ENCODE measurements around the gene PCNX2.

The PCNX2 gene

DNA sequence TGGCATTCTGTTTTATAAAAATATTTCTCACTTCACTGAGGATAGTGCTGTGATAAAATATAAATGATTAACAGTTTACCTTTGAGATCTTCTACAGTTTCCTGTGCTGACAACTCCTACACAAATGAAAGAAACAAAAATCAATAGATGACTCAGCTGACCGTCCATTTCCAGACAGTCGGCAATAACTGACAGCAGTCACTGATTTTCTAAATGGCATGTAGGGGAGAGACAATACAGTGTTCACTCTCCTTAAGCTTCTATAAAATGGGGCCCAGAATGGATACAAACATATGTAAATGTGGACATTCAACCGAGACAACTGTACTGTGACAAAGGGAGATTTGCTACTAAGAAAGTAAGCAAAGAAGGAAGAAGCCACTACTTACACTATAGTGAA, 34.3 kb downstream of the PCNX2 start:
- DNase-seq (ENCODE audit: low spot score), result no peak

- no peak for DNase-seq (ENCODE audit: low spot score)
Measured at GRCh38 chr1:233257786-233258185, 37.7 kb downstream of the PCNX2 start.

- DNase-seq (ENCODE audit: low spot score), result no peak
Measured at GRCh38 chr1:233256789-233257188, 38.7 kb downstream of the PCNX2 start.

DNA sequence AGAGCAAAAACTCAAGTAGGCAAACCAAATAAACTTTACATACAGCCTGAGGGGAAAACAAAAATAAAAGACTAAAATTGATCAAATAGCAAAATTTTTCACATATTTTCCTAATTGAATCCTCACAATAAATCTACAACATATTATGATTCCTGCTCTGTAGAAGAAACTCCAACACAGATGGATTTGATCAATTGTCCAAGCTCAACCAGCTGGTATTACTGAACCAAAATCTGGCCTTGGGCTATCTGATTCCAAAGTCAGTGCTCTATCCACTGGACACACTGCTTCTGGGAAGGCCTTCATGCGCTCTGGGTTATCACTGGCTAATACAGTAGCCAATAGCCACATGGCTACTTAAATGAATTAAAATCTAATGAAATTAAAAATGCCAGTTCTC, 39.3 kb downstream of the PCNX2 start:
- no peak for DNase-seq (ENCODE audit: low spot score)

DNA sequence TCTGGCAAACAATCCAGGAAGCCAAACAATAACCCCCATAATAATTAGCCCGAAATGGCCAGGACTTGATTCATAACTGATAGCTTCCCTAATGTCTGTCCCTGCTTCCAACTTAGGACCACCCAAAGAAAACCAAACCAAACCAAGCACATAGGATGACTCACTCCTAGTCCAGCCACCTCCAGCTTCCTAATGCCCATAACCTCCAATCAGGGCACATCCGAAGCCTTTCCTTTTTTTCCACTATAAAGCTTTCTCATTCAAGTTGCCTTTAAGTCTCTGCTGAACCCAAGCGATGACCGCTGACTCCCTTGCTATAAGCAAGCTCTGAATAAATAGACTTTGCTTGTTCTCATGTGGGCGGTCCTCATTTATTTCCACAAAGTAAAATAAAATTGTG, 40.4 kb downstream of the PCNX2 start:
- DNase-seq (ENCODE audit: low spot score), result no peak

GRCh38 chr1:233253832-233254331, 41.6 kb downstream of the PCNX2 start:
- peak; percentile 48 for DNase-seq (ENCODE audit: low spot score)

DNA sequence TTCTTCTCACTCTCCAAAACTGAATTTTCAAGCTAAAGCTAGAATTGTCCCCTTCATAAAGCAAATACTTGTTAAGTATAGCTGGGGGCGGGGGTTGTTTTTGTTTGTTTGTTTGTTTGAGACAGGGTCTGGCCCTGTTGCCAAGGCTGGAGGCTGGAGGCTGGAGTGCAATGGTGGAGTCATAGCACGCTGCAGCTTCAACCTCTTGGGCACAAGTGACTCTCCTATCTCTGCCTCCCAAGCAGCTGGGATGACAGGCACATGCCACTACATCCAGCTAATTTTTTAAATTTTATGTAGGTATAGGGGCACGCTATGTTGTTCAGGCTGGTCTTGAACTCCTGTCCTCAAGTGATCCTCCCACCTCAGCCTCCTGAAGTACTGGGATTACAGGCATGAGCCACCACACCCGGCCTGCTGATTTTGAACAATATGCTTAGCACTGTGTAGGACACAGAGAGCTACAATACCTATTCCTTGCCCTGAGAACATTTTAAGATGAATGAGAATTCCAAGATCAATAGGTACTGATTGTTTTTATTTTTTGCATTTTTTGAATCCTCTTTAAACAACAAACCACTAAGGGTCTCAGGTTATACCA, 42.2 kb downstream of the PCNX2 start:
- DNase-seq (ENCODE audit: low spot score), result no peak

DNA sequence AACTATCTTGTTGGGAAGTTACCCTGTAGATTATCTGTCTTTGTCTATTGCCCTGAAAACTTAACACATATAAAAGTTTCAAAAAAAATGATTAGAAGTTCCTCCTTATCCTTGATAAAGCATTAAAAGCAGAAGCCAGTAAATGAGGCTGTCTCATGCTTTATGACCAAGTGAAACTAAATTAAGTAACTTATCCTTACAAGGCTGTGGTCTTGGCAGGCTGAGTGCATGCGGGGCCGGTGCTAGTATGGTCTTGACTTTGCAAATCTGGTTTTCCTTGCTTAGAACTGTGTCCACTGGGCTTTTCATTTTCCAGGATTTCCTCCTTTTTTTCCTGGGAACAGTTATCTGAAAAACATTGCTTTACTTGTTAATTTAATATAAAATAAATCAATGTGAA, 43.1 kb downstream of the PCNX2 start:
- DNase-seq (ENCODE audit: low spot score), result no peak

DNA sequence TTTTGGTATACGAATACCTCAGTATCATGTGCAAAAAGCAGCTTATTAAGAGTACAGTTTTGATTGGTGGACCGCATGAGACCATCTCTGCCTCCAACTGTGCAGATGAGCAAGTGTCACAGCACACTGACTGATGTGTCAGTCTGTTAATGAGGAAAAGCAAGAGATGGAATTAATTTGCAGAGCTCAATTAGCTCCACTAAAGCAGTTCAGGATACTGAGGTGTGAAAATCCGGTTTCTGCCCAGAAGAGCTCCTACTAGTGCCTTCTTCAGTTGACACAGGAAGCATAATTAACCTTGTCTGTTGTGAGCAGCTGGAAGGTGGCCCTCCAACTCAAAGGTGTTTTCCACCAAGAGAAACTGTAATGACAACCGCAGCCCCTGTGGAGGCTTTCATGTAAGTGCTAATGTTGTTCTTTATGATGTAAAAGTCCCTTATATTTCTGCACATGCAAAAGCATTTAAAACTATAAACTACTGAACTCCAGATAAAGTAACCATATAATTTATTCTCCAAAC, 44.3 kb downstream of the PCNX2 start:
- DNase-seq (ENCODE audit: low spot score), result no peak

GRCh38 chr1:233248014-233248413, 47.5 kb downstream of the PCNX2 start:
- DNase-seq (ENCODE audit: low spot score), result no peak

DNA sequence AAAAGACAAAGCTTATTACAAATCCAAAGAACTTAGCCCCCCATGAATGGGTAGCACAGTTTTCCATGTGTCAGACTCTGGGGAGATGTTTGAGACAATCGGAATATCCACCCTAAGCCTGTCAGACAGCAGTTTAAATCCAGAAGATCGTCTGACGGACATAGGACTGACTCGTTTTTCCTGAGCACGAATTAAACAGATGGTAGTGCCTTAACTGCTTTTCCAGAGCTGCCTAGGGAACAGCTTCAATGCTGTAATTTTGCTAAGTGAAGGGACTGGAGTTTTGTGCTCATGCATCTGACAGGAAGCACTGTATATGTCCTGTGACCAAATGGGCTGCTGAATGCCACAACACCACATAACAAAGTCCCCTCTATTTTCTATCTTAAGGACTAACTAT, 48.6 kb downstream of the PCNX2 start:
- no peak for DNase-seq (ENCODE audit: low spot score)

- no peak for DNase-seq (ENCODE audit: low spot score)
Measured at GRCh38 chr1:233245191-233245765, 50.2 kb downstream of the PCNX2 start.

DNA sequence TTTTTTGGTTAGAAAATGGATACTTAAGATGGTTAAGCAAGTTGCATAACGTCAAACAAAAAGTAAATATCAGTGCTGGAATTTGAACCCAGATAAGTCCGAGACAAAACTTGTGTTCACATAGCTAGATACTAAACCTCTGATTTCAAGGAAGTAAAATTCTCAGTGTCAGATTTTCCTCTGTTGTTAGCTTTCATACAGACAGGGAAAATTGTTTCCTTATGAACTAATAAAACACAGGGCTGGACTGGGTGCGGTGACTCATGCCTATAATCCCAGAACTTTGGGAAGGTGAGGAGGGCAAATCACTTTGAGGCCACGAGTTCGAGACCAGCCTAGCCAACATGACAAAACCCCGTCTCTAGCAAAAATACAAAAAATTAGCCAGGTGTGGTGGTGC, 51.3 kb downstream of the PCNX2 start:
- DNase-seq (ENCODE audit: low spot score), result peak; percentile 43

DNA sequence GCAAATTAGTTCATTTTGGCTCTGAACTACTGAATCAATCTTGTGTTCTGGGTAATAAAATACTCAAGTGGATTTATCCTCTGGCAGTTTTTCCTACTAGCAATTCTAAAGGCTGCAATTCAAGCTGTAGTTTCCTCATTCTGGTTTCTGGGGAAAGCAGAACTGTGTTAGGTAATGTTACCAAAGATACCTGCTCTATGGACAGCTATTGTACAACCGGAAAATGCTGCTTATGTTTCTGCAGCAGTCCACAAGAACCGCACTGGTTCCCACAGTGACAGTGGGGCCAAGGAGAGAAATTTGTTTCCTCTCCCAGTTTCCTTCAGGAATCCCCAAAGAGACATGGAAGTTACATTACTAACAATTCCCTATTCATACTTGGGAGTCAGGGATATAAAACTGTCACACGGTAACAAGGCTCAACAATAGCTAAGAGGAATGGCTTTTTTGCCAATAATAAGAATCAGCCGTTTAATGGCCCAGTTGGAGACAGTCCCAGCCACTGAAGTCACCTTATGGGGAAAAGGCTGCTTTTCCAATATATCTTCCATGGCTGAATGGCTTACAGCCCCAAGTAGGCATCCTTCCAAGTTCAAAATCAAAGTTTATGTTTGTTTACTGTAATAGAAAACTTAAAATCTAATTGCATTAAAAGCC, 52.6 kb downstream of the PCNX2 start:
- DNase-seq (ENCODE audit: low spot score), result no peak

- DNase-seq (ENCODE audit: low spot score), result no peak
Measured at GRCh38 chr1:233241759-233242158, 53.8 kb downstream of the PCNX2 start.

DNA sequence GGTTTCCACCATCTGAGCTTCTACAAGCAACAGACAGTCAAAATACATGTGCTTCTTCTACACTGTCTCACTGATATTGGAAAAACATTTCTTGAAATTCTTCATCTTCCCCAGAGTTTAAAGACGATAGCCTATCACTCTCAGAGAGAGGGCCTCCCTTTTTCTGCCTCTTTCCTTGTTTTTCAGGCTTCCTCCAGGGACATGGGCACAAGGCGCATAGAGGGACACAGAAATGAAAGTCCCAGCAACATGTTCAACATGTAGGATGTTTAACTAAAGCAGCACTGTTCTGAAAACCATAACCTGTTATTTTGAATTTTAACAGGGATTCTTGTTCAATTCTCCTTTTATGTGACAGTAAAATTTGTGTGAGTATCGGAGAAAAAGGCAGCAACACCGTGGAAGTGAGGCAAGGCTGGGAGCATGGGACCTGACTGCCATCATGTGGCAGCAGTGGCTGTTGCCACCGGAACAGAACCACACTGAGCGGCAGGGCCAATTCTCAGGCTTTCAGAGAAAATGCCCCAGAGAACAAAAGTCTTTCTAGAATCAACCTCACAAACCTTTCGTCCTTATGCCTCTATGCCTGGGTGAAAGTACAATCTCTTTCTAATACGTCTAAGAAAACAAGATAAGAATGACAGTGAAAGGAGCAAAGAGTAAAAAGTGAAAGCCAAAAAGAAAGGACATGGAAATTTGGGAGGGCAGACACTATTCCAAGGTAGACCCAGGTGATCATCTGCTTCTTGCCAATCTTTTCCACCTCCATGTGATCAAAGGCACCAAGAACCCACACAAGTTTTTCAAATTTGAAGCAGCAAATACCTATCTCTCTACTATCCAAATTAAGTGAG, 54.5 kb downstream of the PCNX2 start:
- DNase-seq (ENCODE audit: low spot score), result peak; percentile 46

- no peak for DNase-seq (ENCODE audit: low spot score)
Measured at GRCh38 chr1:233240371-233240770, 55.2 kb downstream of the PCNX2 start.

- DNase-seq (ENCODE audit: low spot score), result no peak
Measured at GRCh38 chr1:233238884-233239431, 56.6 kb downstream of the PCNX2 start.

DNA sequence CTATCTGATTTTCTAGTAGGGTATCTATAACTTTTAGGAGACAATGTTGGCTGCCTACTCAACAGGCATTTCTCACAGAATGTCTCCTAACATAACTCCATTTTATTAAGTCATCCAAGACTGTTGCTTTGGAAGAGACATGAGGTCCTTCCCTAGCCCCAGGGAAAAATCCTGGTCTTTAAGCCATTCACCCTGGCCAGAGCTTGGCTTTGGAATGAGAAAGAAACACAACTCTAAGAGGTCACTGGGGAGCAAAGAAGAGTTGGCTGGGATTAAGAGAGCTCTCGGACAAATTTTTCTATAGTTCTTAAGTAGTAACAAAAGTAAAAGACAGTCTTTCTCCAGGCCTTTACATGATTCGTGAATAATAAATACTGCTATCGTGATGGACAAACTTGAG, 57.9 kb downstream of the PCNX2 start:
- no peak for DNase-seq (ENCODE audit: low spot score)

GRCh38 chr1:233233508-233234040, 62.0 kb downstream of the PCNX2 start:
- no peak for DNase-seq (ENCODE audit: low spot score)

DNA sequence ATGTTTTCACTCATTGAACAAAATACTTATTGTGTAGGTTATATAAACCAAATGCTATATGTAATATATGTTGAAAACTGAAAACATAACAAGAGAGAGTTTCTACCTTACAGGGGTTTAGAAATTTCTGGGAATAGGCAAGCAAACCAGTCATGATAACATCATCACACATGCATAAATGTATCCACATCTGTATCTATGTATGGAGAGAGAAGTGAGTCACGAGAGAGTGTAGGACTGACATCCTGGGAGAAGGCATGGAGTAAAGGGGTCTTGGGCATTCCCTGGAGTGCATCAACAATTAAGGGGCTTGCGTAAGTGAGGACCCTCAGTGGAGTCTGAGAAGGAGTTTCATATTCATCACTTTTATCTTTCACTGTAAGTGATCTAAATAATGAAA, 65.5 kb downstream of the PCNX2 start:
- no peak for DNase-seq (ENCODE audit: low spot score)

GRCh38 chr1:233229288-233229687, 66.2 kb downstream of the PCNX2 start:
- no peak for DNase-seq (ENCODE audit: low spot score)

Measured in HuH-7 (cell line).